ENCODE measurements around the gene KHSRP. TPM values are rescaled to one million over a fixed set of nuclear protein-coding genes. Genes with fewer than 3 reads are reported as not detected.

Gene KHSRP
- total and polyA plus RNA-seq, 2 of the 13 experiments (the other 11 are each of a cell fraction or from before 2014, with no cell fraction given) = 72.1 to 129 TPM

DNA sequence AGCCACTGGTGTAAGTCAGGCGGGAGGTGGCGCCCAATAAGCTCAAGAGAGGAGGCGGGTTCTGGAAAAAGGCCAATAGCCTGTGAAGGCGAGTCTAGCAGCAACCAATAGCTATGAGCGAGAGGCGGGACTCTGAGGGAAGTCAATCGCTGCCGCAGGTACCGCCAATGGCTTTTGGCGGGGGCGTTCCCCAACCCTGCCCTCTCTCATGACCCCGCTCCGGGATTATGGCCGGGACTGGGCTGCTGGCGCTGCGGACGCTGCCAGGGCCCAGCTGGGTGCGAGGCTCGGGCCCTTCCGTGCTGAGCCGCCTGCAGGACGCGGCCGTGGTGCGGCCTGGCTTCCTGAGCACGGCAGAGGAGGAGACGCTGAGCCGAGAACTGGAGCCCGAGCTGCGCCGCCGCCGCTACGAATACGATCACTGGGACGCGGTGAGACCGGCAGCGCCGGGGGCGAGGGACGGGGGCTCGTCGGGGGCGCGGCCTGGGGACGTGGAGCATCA is 52.0 kb downstream of the KHSRP start, which contains the start of gene ALKBH7 (continued):
- TF ChIP-seq SMARCC2 (IDR thresholded peaks at IDR 0.05) = no peak
- TF ChIP-seq ZNF883 (CRISPR knock-in tag; IDR thresholded peaks at IDR 0.05; ENCODE audit: not compliant biosample characterization) = peak; percentile 55
- TF ChIP-seq MEF2D (CRISPR knock-in tag; IDR thresholded peaks at IDR 0.05) = 0 out of 2 replicates have a peak, but pooled peaks have one; percentile 7
- TF ChIP-seq ARNT2 (CRISPR knock-in tag; IDR thresholded peaks at IDR 0.05; ENCODE audit: low read depth) = peak; percentile 83; the same call in 1 of the 2 replicates
- TF ChIP-seq ZNF234 (CRISPR knock-in tag; conservative IDR thresholded peaks at IDR 0.05) = no peak
- peak; percentile 78 for TF ChIP-seq ZBTB7A (CRISPR knock-in tag; IDR thresholded peaks at IDR 0.05)
- TF ChIP-seq CHCHD3 (CRISPR knock-in tag; IDR thresholded peaks at IDR 0.05) = 0 out of 2 replicates have a peak, but pooled peaks have one; percentile 48
- TF ChIP-seq, protein P1, sequence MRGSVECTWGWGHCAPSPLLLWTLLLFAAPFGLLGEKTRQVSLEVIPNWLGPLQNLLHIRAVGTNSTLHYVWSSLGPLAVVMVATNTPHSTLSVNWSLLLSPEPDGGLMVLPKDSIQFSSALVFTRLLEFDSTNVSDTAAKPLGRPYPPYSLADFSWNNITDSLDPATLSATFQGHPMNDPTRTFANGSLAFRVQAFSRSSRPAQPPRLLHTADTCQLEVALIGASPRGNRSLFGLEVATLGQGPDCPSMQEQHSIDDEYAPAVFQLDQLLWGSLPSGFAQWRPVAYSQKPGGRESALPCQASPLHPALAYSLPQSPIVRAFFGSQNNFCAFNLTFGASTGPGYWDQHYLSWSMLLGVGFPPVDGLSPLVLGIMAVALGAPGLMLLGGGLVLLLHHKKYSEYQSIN (CRISPR knock-in tag; IDR thresholded peaks at IDR 0.05; ENCODE audit: borderline replicate concordance) = no peak
- 0 out of 2 replicates have a peak, but pooled peaks have one; percentile 35 for TF ChIP-seq ARHGAP35 (CRISPR knock-in tag; IDR thresholded peaks at IDR 0.05; ENCODE audit: borderline replicate concordance)
- TF ChIP-seq ZNF850 (CRISPR knock-in tag; conservative IDR thresholded peaks at IDR 0.05) = no peak
- TF ChIP-seq, protein P2, sequence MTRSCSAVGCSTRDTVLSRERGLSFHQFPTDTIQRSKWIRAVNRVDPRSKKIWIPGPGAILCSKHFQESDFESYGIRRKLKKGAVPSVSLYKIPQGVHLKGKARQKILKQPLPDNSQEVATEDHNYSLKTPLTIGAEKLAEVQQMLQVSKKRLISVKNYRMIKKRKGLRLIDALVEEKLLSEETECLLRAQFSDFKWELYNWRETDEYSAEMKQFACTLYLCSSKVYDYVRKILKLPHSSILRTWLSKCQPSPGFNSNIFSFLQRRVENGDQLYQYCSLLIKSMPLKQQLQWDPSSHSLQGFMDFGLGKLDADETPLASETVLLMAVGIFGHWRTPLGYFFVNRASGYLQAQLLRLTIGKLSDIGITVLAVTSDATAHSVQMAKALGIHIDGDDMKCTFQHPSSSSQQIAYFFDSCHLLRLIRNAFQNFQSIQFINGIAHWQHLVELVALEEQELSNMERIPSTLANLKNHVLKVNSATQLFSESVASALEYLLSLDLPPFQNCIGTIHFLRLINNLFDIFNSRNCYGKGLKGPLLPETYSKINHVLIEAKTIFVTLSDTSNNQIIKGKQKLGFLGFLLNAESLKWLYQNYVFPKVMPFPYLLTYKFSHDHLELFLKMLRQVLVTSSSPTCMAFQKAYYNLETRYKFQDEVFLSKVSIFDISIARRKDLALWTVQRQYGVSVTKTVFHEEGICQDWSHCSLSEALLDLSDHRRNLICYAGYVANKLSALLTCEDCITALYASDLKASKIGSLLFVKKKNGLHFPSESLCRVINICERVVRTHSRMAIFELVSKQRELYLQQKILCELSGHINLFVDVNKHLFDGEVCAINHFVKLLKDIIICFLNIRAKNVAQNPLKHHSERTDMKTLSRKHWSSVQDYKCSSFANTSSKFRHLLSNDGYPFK (CRISPR knock-in tag; IDR thresholded peaks at IDR 0.05; ENCODE audit: borderline replicate concordance) = peak; percentile 72; the same call in 1 of the 2 replicates
- no peak for TF ChIP-seq XBP1 (CRISPR knock-in tag; IDR thresholded peaks at IDR 0.05)
- TF ChIP-seq HOXA5 (CRISPR knock-in tag; IDR thresholded peaks at IDR 0.05) = peak; percentile 33; the same call in 1 of the 2 replicates
- peak; percentile 44; the same call in 1 of the 2 replicates for TF ChIP-seq MED1 (CRISPR knock-in tag; IDR thresholded peaks at IDR 0.05)
- TF ChIP-seq TCF12 (IDR thresholded peaks at IDR 0.05) = no peak
- 0 out of 2 replicates have a peak, but pooled peaks have one; percentile 36 for TF ChIP-seq TCF12 (CRISPR knock-in tag; IDR thresholded peaks at IDR 0.05)
- no peak for TF ChIP-seq CCAR2 (optimal IDR thresholded peaks at IDR 0.05; ENCODE audit: low read depth, low read length)
- no peak for TF ChIP-seq PAWR (CRISPR knock-in tag; IDR thresholded peaks at IDR 0.05; ENCODE audit: borderline replicate concordance)
- TF ChIP-seq POLR2A (IDR thresholded peaks at IDR 0.05; ENCODE audit: insufficient read depth in 1 of 2, low read depth in 2 of 2, low read length in 2 of 2) = peak; percentile 62 to 63
